ENCODE results near the gene CACNA1C. TPM values are rescaled to one million over a fixed set of nuclear protein-coding genes. Genes with fewer than 3 reads are reported as not detected.

Gene CACNA1C
- polyA plus RNA-seq, 1 of the 3 experiments (the other 2 are of a cell fraction) = 1.5 TPM

GRCh38 chr12:2319136-2319535 is 266.3 kb downstream of the CACNA1C start:
- 92% methylated on average over 6 of the region's 14 CpGs for WGBS (ENCODE audit: low lambda C conversion rate)
- Histone ChIP-seq H3K4me2 (no peak overlapping the region), H3K9ac (no peak overlapping the region), H3K27ac (ENCODE audit: low read depth in 2 of 2, low read length in 1 of 2) (no peak overlapping the region), H4K20me1 (ENCODE audit: insufficient read depth) (no peaks in the 10 kb centered on the region), H3K9me2 (no peaks in the 10 kb centered on the region), H3K36me3 (replicated peaks in 1 of 2; ENCODE audit: control insufficient read depth in 1 of 2, insufficient read depth in 2 of 2, low read length in 1 of 2) (no peaks in the 10 kb centered on the region), H3K4me1 (ENCODE audit: control insufficient read depth in 1 of 2, insufficient read depth in 2 of 2, low read depth in 1 of 2, low read length in 1 of 2) (peaks cover 14 to 16% of the 10 kb centered on the region in 2 experiments; a peak in 1 of 4 replicates), H3K79me2 (ENCODE audit: insufficient read depth) (no peaks in the 10 kb centered on the region), H3K9me3 (no peaks in the 10 kb centered on the region), H3K4me3 (ENCODE audit: low read depth in 2 of 2, low read length in 1 of 2) (no peak overlapping the region), H2AFZ (ENCODE audit: low read depth) (no peak overlapping the region), H3K27me3 (ENCODE audit: insufficient read depth) (no peaks in the 10 kb centered on the region), H3F3A (replicated peaks; ENCODE audit: insufficient read depth) (no peaks in the 10 kb centered on the region)
- POLR2A ChIA-PET = no interaction called here
- CTCF ChIA-PET = interaction anchor here (3.1 kb wide), 1 partner anchor 264 kb away, joined by 14 read pairs; no protein-coding TSS in a partner anchor
- no peak for DNase-seq
- no peak for TF ChIP-seq TCF12 (IDR thresholded peaks at IDR 0.05)
- TF ChIP-seq MEF2A (IDR thresholded peaks at IDR 0.05; ENCODE audit: borderline replicate concordance, low read depth) = no peak
- TF ChIP-seq RFX5 (IDR thresholded peaks at IDR 0.05; ENCODE audit: low read length) = no peak
- no peak for TF ChIP-seq GABPA (IDR thresholded peaks at IDR 0.05; ENCODE audit: low read depth)
- no peak for TF ChIP-seq MAX (IDR thresholded peaks at IDR 0.05; ENCODE audit: low read depth)
- no peak for TF ChIP-seq FOXM1 (IDR thresholded peaks at IDR 0.05; ENCODE audit: low read depth)
- no peak for TF ChIP-seq JUND (IDR thresholded peaks at IDR 0.05)
- TF ChIP-seq USF2 (IDR thresholded peaks at IDR 0.05; ENCODE audit: borderline replicate concordance, low read depth, low read length) = no peak

- Histone ChIP-seq H3K27me3 (ENCODE audit: insufficient read depth) (no peaks in the 10 kb centered on the region), H3F3A (replicated peaks; ENCODE audit: insufficient read depth) (no peaks in the 10 kb centered on the region), H3K4me3 (ENCODE audit: low read depth in 2 of 2, low read length in 1 of 2) (no peak overlapping the region), H2AFZ (ENCODE audit: low read depth) (no peak overlapping the region), H3K79me2 (ENCODE audit: insufficient read depth) (no peaks in the 10 kb centered on the region), H3K4me2 (peak overlapping the region; percentile 44; the same call in 1 of the 2 replicates), H3K9ac (no peak overlapping the region; the same call in 1 of the 2 replicates), H4K20me1 (ENCODE audit: insufficient read depth) (no peaks in the 10 kb centered on the region), H3K4me1 (ENCODE audit: control insufficient read depth in 1 of 2, insufficient read depth in 2 of 2, low read depth in 1 of 2, low read length in 1 of 2) (peaks cover 14 to 21% of the 10 kb centered on the region in 2 experiments; a peak in 1 of 4 replicates), H3K9me2 (no peaks in the 10 kb centered on the region), H3K27ac (ENCODE audit: low read depth in 2 of 2, low read length in 1 of 2) (0 out of 4 replicates have a peak overlapping the region, but pooled peaks of 1 of the 2 experiments have one; percentile 2), H3K36me3 (replicated peaks in 1 of 2; ENCODE audit: control insufficient read depth in 1 of 2, insufficient read depth in 2 of 2, low read length in 1 of 2) (no peaks in the 10 kb centered on the region), H3K9me3 (no peaks in the 10 kb centered on the region)
- POLR2A ChIA-PET = no interaction called here
- TF ChIP-seq, protein P1, sequence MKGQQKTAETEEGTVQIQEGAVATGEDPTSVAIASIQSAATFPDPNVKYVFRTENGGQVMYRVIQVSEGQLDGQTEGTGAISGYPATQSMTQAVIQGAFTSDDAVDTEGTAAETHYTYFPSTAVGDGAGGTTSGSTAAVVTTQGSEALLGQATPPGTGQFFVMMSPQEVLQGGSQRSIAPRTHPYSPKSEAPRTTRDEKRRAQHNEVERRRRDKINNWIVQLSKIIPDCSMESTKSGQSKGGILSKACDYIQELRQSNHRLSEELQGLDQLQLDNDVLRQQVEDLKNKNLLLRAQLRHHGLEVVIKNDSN (IDR thresholded peaks at IDR 0.05; ENCODE audit: borderline replicate concordance, low read depth) = no peak
- TF ChIP-seq JUND (IDR thresholded peaks at IDR 0.05) (peak; percentile 58; the same call in 1 of the 2 replicates), MEF2A (IDR thresholded peaks at IDR 0.05; ENCODE audit: borderline replicate concordance, low read depth) (0 out of 2 replicates have a peak, but pooled peaks have one; percentile 9), ELF1 (IDR thresholded peaks at IDR 0.05) (no peak), FOXJ3 (CRISPR knock-in tag; IDR thresholded peaks at IDR 0.05) (no peak), FOSL2 (IDR thresholded peaks at IDR 0.05; ENCODE audit: borderline replicate concordance, low read depth) (peak; percentile 39; the same call in 1 of the 2 replicates), ZBTB33 (IDR thresholded peaks at IDR 0.05; ENCODE audit: borderline replicate concordance, low read depth) (no peak)
- whole genome bisulfite sequencing (ENCODE audit: low lambda C conversion rate) = 47% methylated on average over 6 of the region's 6 CpGs
- CTCF ChIA-PET = interaction anchor here (0.7 to 3.1 kb wide), 3 partner anchors 10 to 380 kb away, joined by 3 to 14 read pairs (median 3); no protein-coding TSS in a partner anchor
- no peak for DNase-seq
Measured at GRCh38 chr12:2319737-2320506, 267.1 kb downstream of the CACNA1C start.
